ENCODE results near the gene R3HDM4. TPM values are rescaled to one million over a fixed set of nuclear protein-coding genes. Genes with fewer than 3 reads are reported as not detected.

Gene R3HDM4
- total and polyA plus RNA-seq, 10 donors, result 41.0 to 175 (median 89.1) TPM

DNA sequence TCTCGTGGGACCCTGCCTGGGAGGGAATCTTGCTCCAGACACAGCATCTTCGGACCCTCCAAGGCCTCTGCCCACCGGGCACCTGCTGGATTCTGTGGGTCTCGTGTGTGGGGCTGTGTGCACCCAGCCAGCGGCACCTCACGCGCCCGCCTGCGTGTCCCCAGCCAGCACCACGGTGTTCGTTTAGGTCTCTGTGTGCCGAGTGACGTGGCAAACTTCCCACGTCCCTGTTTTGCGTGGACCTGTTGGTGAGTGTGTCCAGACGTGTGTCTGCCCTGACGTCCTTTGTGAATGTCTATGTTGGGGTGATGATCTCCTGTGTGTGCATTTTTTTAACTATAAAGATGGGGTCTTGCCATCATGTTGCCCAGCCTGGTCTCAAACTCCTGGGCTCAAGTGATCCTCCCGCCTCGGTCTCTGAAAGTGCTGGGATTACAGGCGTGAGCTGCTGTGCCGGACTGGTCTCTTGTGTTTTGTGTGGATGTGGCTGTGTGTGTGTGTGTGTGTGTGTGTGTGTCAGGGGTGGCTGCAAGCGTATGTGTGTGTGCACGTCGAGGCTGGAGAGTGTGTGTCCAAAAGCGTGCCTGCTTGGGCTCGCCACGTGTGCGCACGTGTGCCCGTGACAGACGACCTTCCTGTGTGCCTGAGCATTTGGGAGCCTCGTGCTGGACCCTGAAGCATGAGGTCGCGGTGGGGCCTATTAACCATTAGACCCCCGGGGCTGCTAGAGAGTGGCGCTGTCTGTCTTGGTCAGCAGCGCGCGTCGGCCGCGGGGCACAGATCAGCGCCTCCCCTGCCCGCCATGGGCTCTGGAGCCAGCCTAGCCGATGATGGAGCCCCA, 28.5 kb upstream of the R3HDM4 start:
- 68 to 83% (median 74%) methylated on average over 16 to 45 of the region's 45 CpGs for WGBS, 5 donors
- TF ChIP-seq POLR2AphosphoS5 (IDR thresholded peaks at IDR 0.05) (no peak), POLR2A (IDR thresholded peaks at IDR 0.05) (no peak)
- TF ChIP-seq, protein P1, sequence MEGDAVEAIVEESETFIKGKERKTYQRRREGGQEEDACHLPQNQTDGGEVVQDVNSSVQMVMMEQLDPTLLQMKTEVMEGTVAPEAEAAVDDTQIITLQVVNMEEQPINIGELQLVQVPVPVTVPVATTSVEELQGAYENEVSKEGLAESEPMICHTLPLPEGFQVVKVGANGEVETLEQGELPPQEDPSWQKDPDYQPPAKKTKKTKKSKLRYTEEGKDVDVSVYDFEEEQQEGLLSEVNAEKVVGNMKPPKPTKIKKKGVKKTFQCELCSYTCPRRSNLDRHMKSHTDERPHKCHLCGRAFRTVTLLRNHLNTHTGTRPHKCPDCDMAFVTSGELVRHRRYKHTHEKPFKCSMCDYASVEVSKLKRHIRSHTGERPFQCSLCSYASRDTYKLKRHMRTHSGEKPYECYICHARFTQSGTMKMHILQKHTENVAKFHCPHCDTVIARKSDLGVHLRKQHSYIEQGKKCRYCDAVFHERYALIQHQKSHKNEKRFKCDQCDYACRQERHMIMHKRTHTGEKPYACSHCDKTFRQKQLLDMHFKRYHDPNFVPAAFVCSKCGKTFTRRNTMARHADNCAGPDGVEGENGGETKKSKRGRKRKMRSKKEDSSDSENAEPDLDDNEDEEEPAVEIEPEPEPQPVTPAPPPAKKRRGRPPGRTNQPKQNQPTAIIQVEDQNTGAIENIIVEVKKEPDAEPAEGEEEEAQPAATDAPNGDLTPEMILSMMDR (IDR thresholded peaks at IDR 0.05 in 8 of 11, conservative IDR thresholded peaks at IDR 0.05 in 3 of 11), result no peak
- no peak for DNase-seq
- intact Hi-C loops (cut with DNase I; ENCODE audit: low total_unique reads), result no loop called here
- Histone ChIP-seq H3K27ac (peak overlapping the region in 7 of 8 donors; percentile 16 to 86 (median 78)), H3K9me3 (peaks cover 0 to 5% (median 0%) of the 10 kb centered on the region in 8 donors), H3K4me1 (peaks cover 11 to 85% (median 41%) of the 10 kb centered on the region in 6 donors), H3K27me3 (replicated peaks in 1 of 7) (no peaks in the 10 kb centered on the region), H3K4me3 (peak overlapping the region; percentile 22 to 71 (median 38)), H3K36me3 (peaks cover 0 to 59% (median 0%) of the 10 kb centered on the region in 6 donors)

DNA sequence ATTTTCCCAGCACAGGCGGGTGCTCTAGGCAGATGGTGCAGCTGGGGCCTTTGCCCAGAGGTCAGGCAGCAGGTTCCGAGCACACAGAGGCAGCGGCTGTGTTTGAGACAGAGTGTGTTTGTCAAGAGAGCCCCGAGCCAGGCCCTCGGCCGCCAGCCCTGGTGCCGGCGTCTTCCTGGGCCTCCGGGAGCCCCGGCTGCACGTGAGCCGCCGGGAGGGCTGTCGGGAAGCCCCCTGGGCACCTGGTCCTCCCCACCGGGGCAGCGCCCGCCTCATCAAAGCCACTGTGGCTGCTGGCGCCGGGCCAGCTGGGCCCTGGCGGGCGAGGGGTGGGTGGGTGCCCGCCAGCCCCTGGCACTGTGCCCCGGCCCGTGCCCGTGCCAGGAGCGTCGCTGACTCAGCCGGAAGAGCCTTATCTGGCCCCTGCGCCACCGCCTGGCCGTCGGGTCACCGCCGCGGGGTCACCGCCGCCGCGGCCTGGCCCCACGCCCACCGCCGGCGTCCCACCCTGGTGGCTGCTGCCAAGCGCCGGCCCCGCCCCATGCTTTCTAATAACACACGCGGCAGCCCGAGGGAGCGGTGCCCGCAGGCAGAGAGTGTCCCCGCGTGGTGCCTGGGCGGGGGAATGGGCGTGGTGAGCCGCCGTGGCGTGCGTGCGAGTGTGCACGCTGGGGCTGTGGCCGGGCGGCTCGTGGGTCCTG, 27.7 kb upstream of the R3HDM4 start:
- no peaks in the 10 kb centered on the region for H3K27me3 ChIP-seq (replicated peaks in 1 of 7)
- peaks cover 0 to 5% (median 0%) of the 10 kb centered on the region in 8 donors for H3K9me3 ChIP-seq
- no peak for TF ChIP-seq POLR2A (IDR thresholded peaks at IDR 0.05)
- TF ChIP-seq, protein P1 (IDR thresholded peaks at IDR 0.05 in 8 of 11, conservative IDR thresholded peaks at IDR 0.05 in 3 of 11), result peak in 1 of 11 experiments; percentile 14
- peak; percentile 76 to 84 (median 82) for TF ChIP-seq POLR2AphosphoS5 (IDR thresholded peaks at IDR 0.05)
- H3K27ac ChIP-seq, result peak overlapping the region; percentile 16 to 86 (median 77)
- intact Hi-C loops (cut with DNase I; ENCODE audit: low total_unique reads), result no loop called here
- H3K36me3 ChIP-seq, result peaks cover 0 to 65% (median 0%) of the 10 kb centered on the region in 6 donors
- DNase-seq, result peak; percentile 91
- 6 to 9% (median 7%) methylated on average over 6 to 64 of the region's 64 CpGs for WGBS, 5 donors
- peak overlapping the region; percentile 22 to 71 (median 38) for H3K4me3 ChIP-seq
- H3K4me1 ChIP-seq, result peaks cover 11 to 88% (median 40%) of the 10 kb centered on the region in 6 donors

- Histone ChIP-seq H3K27me3 (replicated peaks in 1 of 7) (no peaks in the 10 kb centered on the region), H3K4me1 (peaks cover 17 to 89% (median 44%) of the 10 kb centered on the region in 6 donors), H3K9me3 (peaks cover 0 to 5% (median 0%) of the 10 kb centered on the region in 8 donors), H3K27ac (peak overlapping the region in 5 of 8 donors; percentile 76 to 86 (median 80)), H3K36me3 (peaks cover 0 to 61% (median 0%) of the 10 kb centered on the region in 6 donors), H3K4me3 (peak overlapping the region in 1 of 8 donors; percentile 71)
- WGBS, 5 donors, result 94 to 99% (median 96%) methylated on average over 7 of the region's 7 CpGs
- intact Hi-C loops (cut with DNase I; ENCODE audit: low total_unique reads), result no loop called here
- no peak for TF ChIP-seq POLR2AphosphoS5 (IDR thresholded peaks at IDR 0.05)
- TF ChIP-seq POLR2A (IDR thresholded peaks at IDR 0.05), result no peak
- TF ChIP-seq, protein P1 (IDR thresholded peaks at IDR 0.05 in 8 of 11, conservative IDR thresholded peaks at IDR 0.05 in 3 of 11), result no peak
- no peak for DNase-seq
Observed at GRCh38 chr19:939922-940321, 26.9 kb upstream of the R3HDM4 start.
